CMK (cell line): ENCODE results near the gene LEO1.
A peak's percentile ranks its signal among the peaks of the same experiment; 100 is the strongest.

Source experiments
- DNase-seq: peaks from one replicate; pipeline ENCODE4 v3.0.0-alpha.2; 2010; ENCODE audit warnings: low read depth

LEO1 gene

DNA sequence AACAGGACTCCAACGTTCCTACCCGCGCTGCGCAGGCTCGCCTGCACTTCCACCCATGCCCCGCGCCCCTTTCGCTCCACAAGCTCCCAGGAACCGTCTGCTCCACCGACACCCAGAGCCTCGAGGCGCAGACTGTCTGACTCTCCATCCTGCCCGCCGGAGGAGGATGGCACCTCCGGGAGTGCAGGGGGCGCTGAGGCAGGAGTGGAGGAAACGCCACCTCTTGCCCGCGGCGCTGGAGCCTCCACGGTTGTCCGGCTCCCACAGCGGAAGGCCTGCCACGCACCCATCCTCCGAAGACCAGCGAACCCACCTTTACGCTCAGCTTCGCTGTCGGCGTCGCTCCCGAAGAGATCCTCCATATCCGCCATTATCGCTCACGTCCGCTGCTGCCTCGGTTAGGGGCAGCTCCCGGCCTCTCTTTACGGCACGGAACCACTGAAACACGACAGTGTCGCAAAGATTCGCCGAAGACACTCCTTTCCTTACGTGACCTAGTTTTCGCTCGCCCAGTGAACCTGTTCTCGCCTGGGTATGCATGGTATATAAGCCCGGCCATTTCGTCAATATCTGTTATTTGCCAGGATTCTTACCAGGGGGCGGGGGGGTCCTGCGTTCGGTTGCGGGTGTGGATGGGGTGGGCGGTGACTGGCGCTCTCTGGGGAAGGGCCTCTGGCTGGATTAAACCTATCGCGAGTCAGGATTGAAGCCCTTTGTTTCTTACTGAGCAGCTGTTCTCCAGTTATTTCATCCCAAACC, at the start of gene LEO1:
Gene LEO1 (minus strand): TSS at position 404 of the 759 bp plus-strand sequence. CDS start 33 bp downstream, at position 371.
- peak; percentile 94 for DNase-seq

DNA sequence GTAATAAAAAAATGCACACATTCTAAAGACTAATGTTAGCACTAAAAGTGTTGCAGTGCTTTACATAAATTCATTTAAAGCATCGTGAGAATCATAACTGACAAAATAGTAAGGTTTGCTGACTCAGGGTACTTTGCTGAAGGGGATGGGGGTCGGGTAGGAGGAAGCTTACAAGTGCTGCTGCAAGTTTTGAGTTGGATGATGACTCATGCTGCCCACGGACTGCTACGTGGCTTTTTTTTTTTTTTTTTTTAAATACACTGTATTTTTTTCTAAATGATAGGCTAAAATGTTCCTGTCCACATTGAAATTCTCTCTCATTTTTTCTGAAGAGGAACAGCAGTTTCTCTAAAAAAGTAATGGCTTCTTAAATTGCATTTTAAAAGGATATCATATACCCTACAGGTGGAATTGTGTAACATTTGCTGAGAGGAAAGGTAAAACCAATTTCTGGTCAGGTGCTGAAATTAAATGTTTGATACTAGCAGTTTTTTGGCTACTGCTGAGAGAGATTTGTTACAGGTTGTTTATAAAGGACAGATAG, 49.6 kb upstream of the LEO1 start:
- DNase-seq, result peak; percentile 56

DNA sequence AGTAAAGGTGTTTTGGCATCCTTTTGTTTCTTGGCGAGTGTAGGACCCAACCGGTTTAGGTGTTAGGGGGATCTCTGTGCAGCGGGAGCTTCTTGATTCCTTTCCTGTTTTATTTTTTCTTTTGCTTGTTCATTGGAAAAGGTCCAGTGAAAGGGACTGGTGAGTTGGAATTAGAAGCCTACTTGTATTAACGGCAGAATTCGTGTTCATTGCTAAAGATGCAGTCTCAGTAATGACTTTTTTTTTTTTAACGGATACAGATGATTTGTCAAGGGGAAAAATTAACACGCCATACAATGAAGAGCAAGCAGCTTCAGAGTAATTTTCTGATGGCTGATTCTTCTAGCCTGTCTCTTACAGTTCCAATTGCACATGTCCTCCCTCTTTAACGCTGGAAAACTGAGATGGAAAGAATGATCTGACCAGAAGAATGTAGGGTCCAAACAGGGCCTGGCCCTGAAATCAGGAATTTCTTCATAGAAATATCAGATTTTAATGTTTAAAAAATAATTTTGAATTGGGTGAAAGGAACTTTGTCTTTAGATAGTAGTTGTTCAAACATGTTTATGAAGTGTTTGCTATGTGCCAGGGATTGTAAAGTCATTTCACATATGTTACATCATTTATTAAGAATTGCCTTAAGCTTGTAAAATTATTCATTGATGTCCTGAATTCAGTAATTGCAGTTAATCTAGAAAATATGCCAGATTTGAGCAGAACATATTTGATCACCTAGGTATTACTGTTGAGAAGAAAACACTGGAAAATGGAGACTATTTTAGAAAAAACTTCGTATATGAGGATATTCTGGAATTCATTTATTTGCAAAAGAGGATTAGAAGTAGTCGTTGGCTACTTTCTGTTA, 48.9 kb upstream of the LEO1 start:
- no peak for DNase-seq

DNA sequence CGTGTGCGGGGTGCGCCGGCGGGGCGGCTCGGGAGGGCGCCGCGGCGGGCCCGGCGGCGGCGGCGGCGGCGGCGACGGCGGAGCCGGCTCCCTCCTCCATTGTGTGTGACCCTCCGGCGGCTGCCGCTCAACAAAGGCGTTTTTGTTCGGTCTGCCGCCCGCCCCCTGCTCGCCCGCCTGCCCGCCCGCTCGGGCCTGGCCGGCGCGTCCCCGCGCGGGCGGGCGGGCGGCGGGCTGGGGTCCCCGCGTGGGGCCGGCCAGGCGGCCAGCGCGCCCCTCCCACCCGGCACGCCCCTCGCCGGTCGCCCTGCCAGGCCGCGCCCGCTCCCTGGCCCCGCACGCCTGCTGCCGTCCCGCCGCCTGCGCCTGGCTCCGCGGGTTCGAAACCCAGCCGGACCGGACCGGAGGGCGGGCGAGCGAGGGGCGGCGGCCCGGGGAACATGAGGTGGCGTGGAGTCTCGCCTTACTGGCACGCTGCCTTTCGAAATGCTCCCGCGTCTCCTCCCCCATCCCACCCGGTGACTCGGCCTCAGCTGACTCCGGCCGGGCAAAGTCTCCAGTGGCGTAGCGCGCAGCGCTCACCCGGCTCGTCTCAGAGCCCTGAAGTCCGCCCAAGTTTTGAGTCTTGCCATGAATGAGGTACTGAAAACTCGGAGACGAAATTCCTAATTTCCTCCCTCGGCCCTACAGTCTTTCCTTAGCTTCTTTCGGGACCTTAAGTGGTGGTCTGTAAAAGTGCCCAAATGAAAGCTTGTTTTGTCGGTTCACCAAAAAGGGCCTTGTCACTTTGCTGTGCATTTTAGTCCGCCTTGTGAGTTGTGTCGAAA, 48.0 kb upstream of the LEO1 start:
- no peak for DNase-seq

DNA sequence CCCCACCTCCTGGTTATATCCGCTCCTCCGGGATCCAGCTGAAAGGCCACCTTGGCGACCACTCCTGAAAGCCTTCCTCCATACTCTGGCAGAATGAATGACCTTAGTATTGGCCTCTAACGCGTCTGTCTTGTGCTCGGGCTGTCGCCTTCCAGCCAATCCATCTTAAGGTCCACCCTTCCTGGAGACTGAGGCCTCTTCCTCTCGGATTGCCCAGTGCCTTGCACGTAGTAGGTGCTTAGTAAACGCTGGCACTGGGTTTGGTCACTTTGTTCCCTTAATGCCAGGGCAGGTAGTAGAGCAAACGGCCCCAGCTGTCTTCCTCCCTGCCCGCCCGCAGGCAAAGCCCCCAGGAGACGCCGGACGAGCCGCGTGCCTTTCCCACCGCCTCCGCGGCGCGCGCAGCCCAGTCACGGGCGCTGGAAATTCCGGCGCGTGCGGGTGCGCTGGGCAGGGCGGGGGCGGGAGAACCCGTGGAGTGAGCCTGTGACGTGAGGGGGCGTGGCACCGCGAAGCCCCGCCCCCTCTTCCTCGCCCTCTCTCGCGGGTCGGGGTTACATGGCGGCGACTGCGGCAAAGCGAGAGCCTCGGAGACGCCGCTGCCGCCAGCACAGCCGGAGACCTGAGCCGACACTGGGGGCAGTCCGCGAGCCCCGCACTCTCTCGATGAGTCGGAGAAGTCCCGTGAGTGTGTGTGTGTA, 47.3 kb upstream of the LEO1 start, which contains the start of gene MAPK6:
Gene MAPK6 (plus strand): TSS at position 527 of the 701 bp plus-strand sequence. CDS start 27,242 bp downstream, outside the sequence.
- DNase-seq, result peak; percentile 77

DNA sequence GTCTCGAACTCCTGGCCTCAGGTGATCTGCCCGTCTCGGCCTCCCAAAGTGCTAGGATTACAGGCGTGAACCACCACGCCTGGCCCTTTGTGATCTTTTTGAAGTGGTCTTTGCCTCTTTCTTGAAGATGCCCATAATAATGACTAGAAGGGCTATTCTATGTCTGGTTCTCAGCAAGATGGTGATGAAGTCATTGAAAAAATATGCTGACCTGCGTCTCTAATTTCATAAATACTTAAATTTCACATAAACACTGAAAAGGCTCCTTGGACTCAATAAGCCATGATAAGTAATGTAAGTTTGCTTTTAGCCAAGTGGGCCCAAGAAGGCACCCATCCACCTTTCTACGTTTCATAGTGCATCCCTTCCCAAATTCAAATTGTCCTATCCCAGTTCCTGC, 46.7 kb upstream of the LEO1 start:
- no peak for DNase-seq

DNA sequence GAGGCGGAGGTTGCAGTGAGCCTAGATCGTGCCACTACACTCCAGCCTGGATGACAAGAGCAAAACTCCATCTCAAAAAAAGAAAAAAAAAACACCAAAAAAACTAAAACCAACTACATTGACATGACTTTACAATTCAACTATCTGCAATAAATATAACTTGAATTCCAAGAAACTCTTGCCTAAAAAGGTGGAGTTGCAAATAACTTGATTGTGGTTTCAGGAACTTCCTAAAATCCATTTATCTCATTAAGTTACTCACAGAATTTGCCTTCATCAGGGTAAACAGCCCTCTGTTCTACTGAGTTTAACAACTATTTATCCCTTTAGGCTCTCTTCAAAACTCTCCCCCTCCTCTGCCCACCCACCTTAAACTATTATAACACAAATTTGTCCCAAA, 44.7 kb upstream of the LEO1 start:
- DNase-seq, result no peak

DNA sequence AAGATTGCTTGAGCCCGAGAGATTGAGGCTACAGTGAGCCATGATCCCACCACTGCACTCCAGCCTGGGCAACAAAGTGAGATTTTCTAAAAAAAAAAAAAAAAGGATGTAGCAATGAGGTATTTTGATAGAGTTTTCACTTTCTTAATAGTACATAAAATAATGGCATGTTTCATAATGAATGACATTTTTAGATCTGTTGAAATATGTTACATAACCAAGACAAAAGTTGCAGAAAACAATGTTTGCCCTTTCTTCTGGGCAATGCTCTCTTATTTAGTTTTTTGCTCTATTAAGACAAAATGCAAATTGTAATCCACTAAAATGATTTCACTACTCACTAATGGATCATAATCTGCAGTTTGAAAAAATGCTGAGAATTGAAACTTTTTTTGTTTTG, 43.0 kb upstream of the LEO1 start:
- no peak for DNase-seq

DNA sequence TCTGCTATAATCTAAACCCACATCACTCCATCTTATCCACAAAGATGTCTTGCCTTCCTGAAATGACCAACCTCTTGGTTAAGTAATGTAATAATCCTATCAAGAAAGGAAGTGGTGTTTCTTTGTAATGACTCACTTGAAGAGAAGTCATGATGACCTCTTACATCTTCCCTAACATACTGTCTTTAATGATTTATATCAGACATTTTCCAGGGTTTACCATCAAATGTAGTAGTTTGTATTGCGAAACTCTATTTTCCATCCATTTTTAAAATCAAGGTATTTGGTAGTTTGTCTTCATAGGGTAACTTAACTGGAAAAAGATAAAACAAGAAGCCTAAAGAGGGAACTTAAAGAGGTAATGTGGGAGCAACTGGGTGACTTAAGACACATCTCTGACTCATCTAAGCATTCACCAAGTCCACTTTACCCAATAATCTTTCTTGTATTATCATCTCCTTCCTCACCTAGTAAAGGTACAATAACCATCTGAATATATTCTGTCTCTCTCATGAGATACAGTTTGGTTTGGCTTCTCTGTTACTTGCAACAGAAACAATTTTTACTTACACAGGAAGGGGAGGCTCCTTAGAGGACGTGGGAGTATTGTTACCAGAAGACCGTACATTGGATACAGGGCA, 41.7 kb upstream of the LEO1 start:
- no peak for DNase-seq

DNA sequence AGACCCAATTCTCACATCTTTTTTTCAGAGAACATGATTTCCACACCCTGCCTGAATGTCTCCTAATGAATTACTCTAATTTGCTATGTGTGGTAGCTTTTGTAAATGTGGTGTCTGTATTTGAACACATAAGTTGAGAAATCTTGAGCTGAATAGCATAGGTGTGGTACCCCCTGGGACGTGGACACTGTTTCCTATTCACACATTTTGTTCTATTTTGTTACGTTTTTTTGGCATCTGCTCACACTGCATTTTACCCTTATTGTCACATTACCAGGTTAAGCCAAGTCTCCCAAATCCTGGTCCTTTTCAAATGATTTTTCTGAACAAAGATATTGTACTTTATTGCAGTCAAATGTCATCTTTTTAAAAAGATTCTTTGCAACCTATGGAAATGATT, 40.6 kb upstream of the LEO1 start:
- no peak for DNase-seq

DNA sequence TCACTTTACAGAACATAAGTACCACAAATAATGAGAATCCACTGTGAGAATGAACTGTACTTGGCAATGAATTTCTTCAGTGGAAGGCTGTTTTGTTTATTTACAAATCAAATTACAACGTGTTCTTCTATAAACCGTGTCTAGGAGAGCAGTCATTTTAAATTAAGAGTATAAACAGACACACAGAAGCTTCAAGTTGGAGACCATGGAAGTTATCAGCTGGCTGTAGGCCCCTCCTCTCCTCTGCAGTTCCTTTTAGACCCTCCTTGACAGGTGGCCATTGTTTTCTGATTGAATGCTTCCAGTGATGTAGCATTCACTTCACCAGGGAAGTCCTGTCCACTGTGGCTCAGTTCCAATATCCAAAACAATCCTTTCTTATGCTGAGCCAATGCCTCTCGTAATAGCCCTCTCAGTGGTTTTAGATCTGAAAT, 40.1 kb upstream of the LEO1 start:
- DNase-seq, result no peak

DNA sequence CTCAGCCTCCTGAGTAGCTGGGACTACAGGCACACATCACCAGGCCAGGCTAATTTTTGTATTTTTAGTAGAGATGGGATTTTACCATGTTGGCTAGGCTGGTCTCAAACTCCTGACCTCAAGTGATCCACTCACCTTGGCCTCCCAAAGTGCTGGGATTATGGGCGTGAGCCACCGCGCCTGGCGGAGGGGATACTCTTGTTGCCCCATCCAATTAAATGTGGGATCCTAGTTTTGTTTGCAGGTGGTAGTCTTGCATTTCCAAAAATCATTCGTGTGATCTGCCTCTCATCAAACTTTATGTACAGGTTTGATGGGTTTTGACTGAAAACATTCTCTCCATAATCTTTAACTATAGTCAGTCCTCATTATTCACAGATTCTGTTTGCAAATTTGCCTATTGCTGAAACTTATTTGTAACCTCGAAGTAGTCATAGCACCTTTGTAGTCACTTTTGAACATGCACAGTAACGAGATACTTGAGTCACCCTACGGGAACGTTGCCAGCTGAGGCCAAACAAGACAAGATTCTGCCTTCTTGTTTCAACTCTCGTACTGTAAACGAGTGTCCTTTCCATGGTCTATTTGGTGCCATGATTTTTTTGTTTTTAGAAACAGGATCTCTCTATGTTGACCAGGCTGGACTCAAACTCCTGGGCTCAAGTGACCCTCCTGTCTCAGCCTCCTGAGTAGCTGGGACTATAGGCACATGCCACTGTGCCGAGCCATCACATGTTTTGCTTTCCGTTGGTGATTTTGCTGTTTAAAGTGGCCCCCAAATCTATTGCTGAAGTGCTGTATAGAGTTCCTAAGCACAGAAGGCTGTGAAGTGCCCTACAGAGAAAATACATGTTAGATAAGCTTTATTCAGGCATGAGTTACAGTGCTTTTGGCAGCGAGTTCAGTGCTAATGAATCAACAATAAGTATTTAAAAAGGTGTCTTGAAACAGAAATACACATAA, 39.3 kb upstream of the LEO1 start:
- DNase-seq, result no peak

DNA sequence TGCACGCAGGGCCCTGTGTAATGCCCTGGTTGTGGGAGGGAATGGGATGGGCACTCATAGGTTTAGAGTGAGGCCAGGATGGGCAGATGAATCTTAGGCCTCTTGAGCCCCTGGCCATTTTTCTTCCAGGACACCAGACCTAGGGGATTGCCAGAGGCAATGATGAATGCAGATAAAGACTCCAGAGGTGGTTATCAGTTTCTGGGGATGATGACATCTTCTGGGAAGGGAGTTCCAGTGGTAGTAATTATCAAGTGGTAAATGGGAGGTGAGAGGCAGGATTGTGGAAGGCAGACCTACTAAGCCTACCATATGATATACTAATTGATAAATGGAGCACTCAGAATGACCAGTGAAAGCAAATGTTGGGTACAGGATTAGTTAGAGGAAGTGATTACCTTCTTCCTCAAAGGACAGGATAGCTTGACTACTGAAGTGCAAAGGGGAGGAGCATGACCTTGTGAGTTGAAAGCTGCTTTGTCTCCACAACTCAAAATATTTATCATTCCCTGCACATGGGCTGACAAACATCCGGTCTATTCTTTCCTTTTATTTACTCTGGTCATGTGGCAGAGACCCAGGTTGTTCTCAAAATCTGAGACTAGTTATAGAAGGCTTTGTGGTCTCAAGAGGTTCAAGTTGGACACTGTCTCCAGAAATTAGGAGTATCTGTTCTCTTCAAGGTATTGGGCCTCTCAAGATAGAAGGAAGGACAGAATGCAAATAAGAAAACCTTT, 37.3 kb upstream of the LEO1 start:
- no peak for DNase-seq

DNA sequence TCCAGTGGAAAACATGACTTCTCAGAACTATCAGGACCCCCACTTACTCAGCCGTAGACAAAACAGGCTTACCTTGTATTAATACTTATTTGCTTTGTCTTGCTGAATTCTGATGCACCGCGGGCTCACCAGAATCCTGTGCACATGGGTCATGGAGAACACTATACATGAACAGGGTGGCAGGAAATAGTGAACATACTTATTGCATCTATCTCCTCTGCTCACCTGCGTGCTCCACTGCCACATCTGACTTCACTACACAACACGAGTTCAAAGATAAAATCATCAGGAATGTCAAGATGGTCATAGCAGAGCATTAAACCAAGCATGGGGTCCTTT, 36.8 kb upstream of the LEO1 start:
- DNase-seq, result no peak

DNA sequence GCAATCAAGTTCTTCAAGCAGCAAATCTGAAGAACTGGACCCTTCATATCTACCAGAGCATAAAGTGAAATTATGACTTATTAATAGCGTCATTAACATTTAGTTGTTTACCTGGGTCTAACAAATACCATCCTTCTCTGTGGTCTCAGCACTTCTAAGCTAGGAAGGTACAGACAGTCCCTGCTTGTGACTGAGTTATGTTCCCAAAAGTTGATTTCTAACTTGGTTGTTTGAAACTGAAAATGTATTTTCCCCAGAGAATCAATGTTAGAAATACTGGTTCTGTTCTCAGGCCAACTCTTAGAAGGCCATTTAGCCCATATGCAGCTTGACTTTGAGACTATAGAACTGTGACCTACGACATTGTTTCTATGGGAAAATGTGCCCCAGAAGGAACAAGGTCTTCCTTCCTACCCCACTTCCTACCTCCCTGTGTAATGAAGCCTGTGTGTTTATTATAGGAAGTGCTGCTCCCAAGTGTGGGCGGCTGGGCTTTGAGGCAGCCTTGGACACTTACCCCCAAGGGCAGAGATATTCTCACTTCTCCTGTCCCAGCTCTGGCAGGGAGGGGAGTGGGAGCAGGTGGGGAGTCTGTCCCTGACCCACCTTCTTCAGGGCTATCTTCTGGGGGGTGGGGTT, 35.2 kb upstream of the LEO1 start:
- no peak for DNase-seq

DNA sequence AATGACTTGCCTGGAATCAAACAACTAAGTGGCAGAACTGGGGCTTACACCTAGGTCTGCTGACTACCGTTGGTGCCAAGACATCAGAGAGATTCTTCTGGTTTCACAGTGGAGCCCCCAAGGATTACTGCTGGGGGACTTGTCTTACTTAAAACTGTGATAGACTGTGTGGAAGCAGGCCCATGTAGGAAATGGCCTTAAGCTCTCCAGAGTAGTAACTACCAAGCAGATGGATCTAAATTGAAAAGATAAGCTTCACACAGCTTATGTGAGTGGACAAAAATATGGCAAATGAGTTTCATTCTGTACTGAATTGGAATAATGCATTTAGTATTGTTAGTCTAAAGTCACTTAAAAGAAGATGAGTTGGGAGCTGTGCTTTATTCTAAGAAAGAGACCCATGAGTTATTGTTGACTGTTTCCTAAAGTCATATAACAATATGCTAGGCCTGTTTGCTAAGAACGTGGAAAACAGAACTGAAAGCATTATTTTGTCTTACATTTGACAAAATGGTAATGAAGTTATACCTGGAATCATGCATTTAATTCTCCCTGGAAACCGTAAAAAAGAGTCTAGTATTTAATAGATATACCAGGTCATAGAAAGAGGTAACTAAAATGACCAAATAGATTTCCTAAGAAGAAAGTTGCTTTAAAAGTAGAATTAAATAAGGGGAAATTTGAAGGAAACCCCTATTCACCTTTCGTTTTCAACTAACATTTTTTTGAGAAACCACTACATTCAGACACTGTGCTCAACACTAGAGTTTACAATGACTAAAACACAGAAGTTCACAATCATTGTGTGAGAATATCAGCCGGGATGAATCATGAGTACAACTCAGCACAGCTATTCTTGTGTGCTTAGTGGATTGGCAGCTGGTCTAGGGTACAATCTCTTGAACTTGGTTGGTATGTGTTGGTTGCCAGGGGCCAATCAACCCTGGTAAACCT, 34.4 kb upstream of the LEO1 start:
- DNase-seq, result no peak

DNA sequence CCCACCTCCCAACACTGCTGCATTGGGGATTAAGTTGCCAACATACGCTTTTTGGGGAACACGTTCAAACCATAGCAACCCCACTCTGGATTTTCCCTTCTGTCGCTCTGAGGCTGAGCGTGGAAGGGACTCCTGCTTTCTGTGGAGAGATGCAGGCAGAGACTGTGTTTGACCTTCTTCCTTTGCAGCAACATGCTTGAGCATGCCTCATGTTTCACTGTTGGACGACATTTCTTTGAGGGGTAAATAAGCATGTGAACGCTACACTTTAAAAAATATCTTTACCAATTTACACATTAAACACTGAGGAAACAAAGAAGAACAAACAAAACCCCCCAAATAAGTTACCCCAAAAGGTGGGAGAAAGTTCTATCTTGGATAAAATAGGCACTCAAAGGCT, 33.2 kb upstream of the LEO1 start:
- DNase-seq, result no peak
